HPDE6-E6E7 (cell line): ENCODE data around the gene GSTA2.
"Not testable (repeated sequence)": the region's sequence is repeated elsewhere in the genome, so short reads cannot be mapped to it uniquely, and the experiment has no call there.

Experiments
- DNase-seq: peaks from one replicate; pipeline ENCODE4 v3.0.0; 2011; ENCODE audit warnings: missing footprints; ENCODE audit errors: extremely low spot score

GSTA2 gene

GRCh38 chr6:52763322-52763916, at the start of gene GSTA2:
Gene GSTA2, minus strand, starts transcription at chr6:52763475. Its CDS starts 5,528 bp downstream, at chr6:52757947.
- not testable (repeated sequence) for DNase-seq

GRCh38 chr6:52809777-52810176, 46.5 kb upstream of the GSTA2 start:
- not testable (repeated sequence) for DNase-seq

GRCh38 chr6:52808660-52809059, 45.4 kb upstream of the GSTA2 start:
- no peak for DNase-seq

- DNase-seq: not testable (repeated sequence)
Observed at GRCh38 chr6:52803668-52804255, 40.5 kb upstream of the GSTA2 start, which contains the start of gene GSTA1. Gene GSTA1, minus strand, starts transcription at chr6:52803816. Its CDS starts 4,549 bp downstream, at chr6:52799267.

GRCh38 chr6:52802806-52803205, 39.5 kb upstream of the GSTA2 start:
- no peak for DNase-seq

GRCh38 chr6:52801188-52801841, 38.0 kb upstream of the GSTA2 start:
- DNase-seq: no peak

- DNase-seq: not testable (repeated sequence)
Observed at GRCh38 chr6:52799272-52799671, 36.0 kb upstream of the GSTA2 start.

- DNase-seq: not testable (repeated sequence)
Observed at GRCh38 chr6:52794366-52794765, 31.1 kb upstream of the GSTA2 start.

GRCh38 chr6:52790861-52791260, 27.6 kb upstream of the GSTA2 start:
- no peak for DNase-seq

GRCh38 chr6:52789658-52790057, 26.4 kb upstream of the GSTA2 start:
- not testable (repeated sequence) for DNase-seq

- no peak for DNase-seq
Observed at GRCh38 chr6:52788478-52788877, 25.2 kb upstream of the GSTA2 start.

GRCh38 chr6:52787917-52788316, 24.6 kb upstream of the GSTA2 start:
- DNase-seq: no peak

GRCh38 chr6:52786249-52786956, 23.1 kb upstream of the GSTA2 start:
- no peak for DNase-seq

GRCh38 chr6:52782696-52783274, 19.5 kb upstream of the GSTA2 start:
- not testable (repeated sequence) for DNase-seq

GRCh38 chr6:52782209-52782608, 18.9 kb upstream of the GSTA2 start:
- DNase-seq: not testable (repeated sequence)

GRCh38 chr6:52779237-52779636, 16.0 kb upstream of the GSTA2 start:
- DNase-seq: no peak

- not testable (repeated sequence) for DNase-seq
Observed at GRCh38 chr6:52776711-52777351, 13.6 kb upstream of the GSTA2 start.

GRCh38 chr6:52769399-52769798, 6.1 kb upstream of the GSTA2 start:
- not testable (repeated sequence) for DNase-seq

GRCh38 chr6:52767658-52768057, 4.4 kb upstream of the GSTA2 start:
- not testable (repeated sequence) for DNase-seq

GRCh38 chr6:52761673-52762491, 1.4 kb downstream of the GSTA2 start:
- DNase-seq: not testable (repeated sequence)
